ENCODE measurements around the gene NPFFR2.

GRCh38 chr4:72194046-72194445 lies 162.2 kb downstream of the NPFFR2 start:
- TF ChIP-seq TAF1 (IDR thresholded peaks at IDR 0.05; ENCODE audit: borderline replicate concordance, insufficient read depth, low read length) (no peak), FOXP2 (optimal IDR thresholded peaks at IDR 0.05; ENCODE audit: borderline replicate concordance, extremely low read depth, extremely low read length, insufficient read depth) (no peak), REST (IDR thresholded peaks at IDR 0.05; ENCODE audit: insufficient read depth in 1 of 2, low read depth in 2 of 2, low read length in 2 of 2) (no peak), SIN3A (IDR thresholded peaks at IDR 0.05; ENCODE audit: borderline replicate concordance, insufficient read depth, low read length) (no peak), POLR2AphosphoS5 (IDR thresholded peaks at IDR 0.05; ENCODE audit: low read depth, low read length) (no peak)
